GM18508 (cell line): ENCODE data around the gene SPDYE2B.
"Not testable (repeated sequence)": the region's sequence is repeated elsewhere in the genome, so short reads cannot be mapped to it uniquely, and the experiment has no call there.

Experiments used
- ATAC-seq: cut with Tn5 transposase; IDR thresholded peaks from one replicate; pipeline ENCODE4 v1.9.1; 2021; ENCODE audit warnings: moderate number of reproducible peaks; ENCODE audit not compliant: insufficient read depth, unreplicated experiment

Gene SPDYE2B

GRCh38 chr7:102697642-102698512 lies 47.8 kb downstream of the SPDYE2B start:
- ATAC-seq, result not testable (repeated sequence)

- not testable (repeated sequence) for ATAC-seq
Measured at GRCh38 chr7:102698962-102699750, 49.0 kb downstream of the SPDYE2B start.
